HCT116 (cell line): ENCODE data around the gene MOB3A. TPM values are rescaled to one million over a fixed set of nuclear protein-coding genes. Genes with fewer than 3 reads are reported as not detected.

Source experiments
- ATAC-seq: fragments of 200-7000 bp; cut with Tn5 transposase; 2 replicates; pipeline ENCODE4 v1.9.1; 2020; ENCODE audit warnings: mild to moderate bottlenecking, moderate library complexity
- BruUV-seq: library from RNA; stranded (reverse); fragments of 400-500 nt; replicated peaks from 2 replicates; lab custom pipeline; 2021; lab: Mats Ljungman, UMichigan
- CTCF ChIA-PET: fragments of 300-600 bp; sonication (Branson Sonifier 250); formaldehyde crosslinking; loops from one replicate; lab custom pipeline; 2021; ENCODE audit warnings: antibody characterized with exemption; lab: Charles Lee
- POLR2A ChIA-PET: fragments of 300-600, 350-600 bp; sonication (Branson Sonifier 250); formaldehyde crosslinking; loops from one replicate; lab custom pipeline; 2021; ENCODE audit warnings: antibody characterized with exemption; lab: Charles Lee
- RAD21 ChIA-PET, 2 experiments: fragments of 300-600 bp; sonication (Branson Sonifier 250); formaldehyde crosslinking; loops; one replicate each; lab custom pipeline; 2023; ENCODE audit warnings: low total read pairs in 2 of 2; ENCODE audit not compliant: uncharacterized antibody in 2 of 2, unreplicated experiment in 2 of 2, low non-redundant PET in 1 of 2; lab: Charles Lee
- DNase-seq: peaks from one replicate; pipeline ENCODE4 v3.0.0-alpha.2; 2010; ENCODE audit warnings: low read depth, low spot score
- H2AFZ ChIP-seq: fragments of 200-600 bp; shearing (Covaris generic), sonication (generic); 2 replicates; pipeline ENCODE4 v1.6.1; 2017; ENCODE audit warnings: low read depth, mixed run types, mixed read lengths, antibody characterized with exemption, low read length; ENCODE audit not compliant: poor library complexity, severe bottlenecking
- H3K27ac ChIP-seq: 2 replicates; pipeline ENCODE4 v1.5.1; 2012; ENCODE audit warnings: low read depth, low read length
- H3K27me3 ChIP-seq: fragments of 200-600 bp; sonication (generic); 2 replicates; pipeline ENCODE4 v1.6.1; 2016; ENCODE audit warnings: mixed run types, low read length, mixed read lengths; ENCODE audit not compliant: insufficient read depth
- H3K36me3 ChIP-seq, 2 experiments: fragments of 200-500 bp in 1 of 2; fragments of 200-600 bp in 1 of 2; sonication (Bioruptor generic) in 1 of 2; sonication (generic) in 1 of 2; 2 replicates each; pipeline versions ENCODE4 v1.5.1 to v1.6.1; 2014 to 2016; ENCODE audit warnings: low read length in 2 of 2, inconsistent platforms in 1 of 2, mixed read lengths in 1 of 2, mixed run types in 1 of 2; ENCODE audit not compliant: insufficient read depth in 2 of 2, control insufficient read depth in 1 of 2
- H3K4me1 ChIP-seq, 2 experiments: fragments of 200-600 bp in 1 of 2; sonication (generic) in 1 of 2; 2 replicates each; pipeline versions ENCODE4 v1.5.1 to v1.6.1; 2012 to 2017; ENCODE audit warnings: low read length in 2 of 2, inconsistent platforms in 1 of 2, mild to moderate bottlenecking in 1 of 2, mixed read lengths in 1 of 2, mixed run types in 1 of 2, moderate library complexity in 1 of 2; ENCODE audit not compliant: insufficient read depth in 2 of 2, control insufficient read depth in 1 of 2
- H3K4me2 ChIP-seq: fragments of 200-600 bp; sonication (generic); 2 replicates; pipeline ENCODE4 v1.6.1; 2017; ENCODE audit warnings: mixed run types, low read length, mixed read lengths
- H3K4me3 ChIP-seq, 2 experiments: fragments of 200-600 bp in 1 of 2; sonication (generic) in 1 of 2; replicated peaks in 1 of 2; 2 replicates each; pipeline ENCODE4 v1.5.1; 2011 to 2016; ENCODE audit warnings: low read length in 2 of 2, control low read depth in 1 of 2, low read depth in 1 of 2, mild to moderate bottlenecking in 1 of 2, mixed read lengths in 1 of 2, mixed run types in 1 of 2
- H3K79me2 ChIP-seq: fragments of 200-600 bp; sonication (generic); 2 replicates; pipeline ENCODE4 v1.6.1; 2017; ENCODE audit warnings: mild to moderate bottlenecking, mixed run types, low read length, moderate library complexity, mixed read lengths; ENCODE audit not compliant: insufficient read depth
- H3K9ac ChIP-seq: fragments of 200-600 bp; sonication (generic); 2 replicates; pipeline ENCODE4 v1.6.1; 2016; ENCODE audit warnings: low read length, mixed read lengths
- H3K9me2 ChIP-seq: fragments of 200-600 bp; sonication (generic), shearing (Covaris generic); 2 replicates; pipeline ENCODE4 v1.6.1; 2017; ENCODE audit warnings: mixed run types, mild to moderate bottlenecking, moderate library complexity; ENCODE audit not compliant: insufficient read depth
- H3K9me3 ChIP-seq, 2 experiments: fragments of 200-500 bp in 1 of 2; fragments of 200-600 bp in 1 of 2; sonication (Bioruptor generic) in 1 of 2; sonication (generic) in 1 of 2; 2 replicates each; pipeline ENCODE4 v1.6.1; 2014 to 2017; ENCODE audit warnings: low read length in 2 of 2, mixed read lengths in 2 of 2, inconsistent platforms in 1 of 2, low read depth in 1 of 2, mild to moderate bottlenecking in 1 of 2, mixed run types in 1 of 2, moderate library complexity in 1 of 2; ENCODE audit not compliant: control insufficient read depth in 1 of 2, insufficient read depth in 1 of 2
- H4K20me1 ChIP-seq: fragments of 200-600 bp; sonication (generic), shearing (Covaris generic); 2 replicates; pipeline ENCODE4 v1.6.1; 2017; ENCODE audit warnings: mixed run types, mild to moderate bottlenecking, moderate library complexity; ENCODE audit not compliant: insufficient read depth
- ATF3 ChIP-seq: IDR thresholded peaks from 2 replicates; pipeline ENCODE4 v1.6.1; 2012
- CEBPB ChIP-seq: IDR thresholded peaks from 2 replicates; pipeline ENCODE4 v1.6.1; 2012; ENCODE audit warnings: low read depth
- CTCF ChIP-seq, 3 experiments: fragments of 200-600 bp in 1 of 3; sonication (generic) in 1 of 3; IDR thresholded peaks in 2 of 3; conservative IDR thresholded peaks in 1 of 3; 2 replicates each; pipeline ENCODE4 v1.5.1; 2012 to 2017; ENCODE audit warnings: low read depth in 2 of 3, low read length in 2 of 3, antibody characterized with exemption in 1 of 3, borderline replicate concordance in 1 of 3, control low read depth in 1 of 3, mild to moderate bottlenecking in 1 of 3, mixed read lengths in 1 of 3, mixed run types in 1 of 3, moderate library complexity in 1 of 3; ENCODE audit not compliant: insufficient read depth in 1 of 3
- EGR1 ChIP-seq: IDR thresholded peaks from 2 replicates; pipeline ENCODE4 v1.6.1; 2012; ENCODE audit warnings: low read depth
- ELF1 ChIP-seq: IDR thresholded peaks from 2 replicates; pipeline ENCODE4 v1.6.1; 2012; ENCODE audit warnings: low read depth, borderline replicate concordance
- EZH2 ChIP-seq: fragments of 200-600 bp; sonication (generic); IDR thresholded peaks from 2 replicates; pipeline ENCODE4 v1.6.1; 2017; ENCODE audit warnings: antibody characterized with exemption, mixed run types
- EZH2phosphoT487 ChIP-seq: fragments of 200-600 bp; IDR thresholded peaks from 2 replicates; pipeline ENCODE4 v1.6.1; 2018; ENCODE audit warnings: antibody characterized with exemption, borderline replicate concordance
- FOSL1 ChIP-seq: IDR thresholded peaks from 2 replicates; pipeline ENCODE4 v1.6.1; 2012; ENCODE audit warnings: low read depth
- JUND ChIP-seq: IDR thresholded peaks from 2 replicates; pipeline ENCODE4 v1.6.1; 2012
- POLR2A ChIP-seq: IDR thresholded peaks from 2 replicates; pipeline ENCODE4 v1.7.0; 2011; ENCODE audit warnings: borderline replicate concordance; ENCODE audit not compliant: insufficient read depth, insufficient read length; ENCODE audit errors: extremely low read depth
- POLR2AphosphoS5 ChIP-seq: IDR thresholded peaks from 2 replicates; pipeline ENCODE4 v1.6.1; 2011; ENCODE audit warnings: mild to moderate bottlenecking, low read depth, low read length, moderate library complexity
- REST ChIP-seq: IDR thresholded peaks from 2 replicates; pipeline ENCODE4 v1.6.1; 2012; ENCODE audit warnings: low read depth
- SP1 ChIP-seq: IDR thresholded peaks from 2 replicates; pipeline ENCODE4 v1.6.1; 2012; ENCODE audit warnings: low read depth
- SRF ChIP-seq: IDR thresholded peaks from 2 replicates; pipeline ENCODE4 v1.6.1; 2012; ENCODE audit warnings: low read depth
- TCF7L2 ChIP-seq: IDR thresholded peaks from 2 replicates; pipeline ENCODE4 v1.7.0; 2011; ENCODE audit warnings: borderline replicate concordance, inconsistent platforms; ENCODE audit not compliant: insufficient read depth, insufficient read length; ENCODE audit errors: extremely low read depth
- YY1 ChIP-seq: IDR thresholded peaks from 2 replicates; pipeline ENCODE4 v1.6.1; 2011; ENCODE audit warnings: low read length, low read depth, moderate library complexity, mild to moderate bottlenecking; ENCODE audit not compliant: insufficient replicate concordance; ENCODE audit errors: extremely low read depth
- ZBTB33 ChIP-seq: IDR thresholded peaks from 2 replicates; pipeline ENCODE4 v1.6.1; 2011; ENCODE audit warnings: mild to moderate bottlenecking, low read length, moderate library complexity; ENCODE audit not compliant: insufficient replicate concordance; ENCODE audit errors: extremely low read depth
- ZFX ChIP-seq: fragments of 450-650 bp; IDR thresholded peaks from 2 replicates; pipeline ENCODE4 v1.6.1; 2017
- ZNF274 ChIP-seq: fragments of 200-500 bp; sonication (Bioruptor generic); IDR thresholded peaks from 2 replicates; pipeline ENCODE4 v1.6.1; 2014; ENCODE audit warnings: mild to moderate bottlenecking, low read depth, low read length, inconsistent platforms
- intact Hi-C: fragments of 100-400 bp; cut with micrococcal nuclease; formaldehyde crosslinking; loops from 2 replicates; pipeline ENCODE4 v1.10.0; 2022
- total RNA-seq: library from RNA; stranded (reverse); gene quantifications from one replicate; pipeline ENCODE4 v1.2.1, GENCODE V29; 2021; ENCODE audit not compliant: unreplicated experiment

The MOB3A gene
- total RNA-seq, 1 experiment from 2014 or later, result 32.1 TPM

- Histone ChIP-seq H3K9ac (no peak overlapping the region), H3K27me3 (no peaks in the 10 kb centered on the region), H3K4me1 (no peaks in the 10 kb centered on the region), H3K9me3 (no peaks in the 10 kb centered on the region), H4K20me1 (no peaks in the 10 kb centered on the region), H3K36me3 (peaks cover 16 to 59% of the 10 kb centered on the region in 2 experiments), H3K9me2 (no peaks in the 10 kb centered on the region), H3K4me2 (no peak overlapping the region), H3K27ac (no peak overlapping the region), H2AFZ (no peak overlapping the region), H3K4me3 (no peak overlapping the region), H3K79me2 (peaks cover 43% of the 10 kb centered on the region)
- POLR2A ChIA-PET, result no interaction called here
- no peak for DNase-seq
- intact Hi-C loops, result no loop called here
- TF ChIP-seq EZH2phosphoT487 (no peak), CTCF (IDR thresholded peaks at IDR 0.05 in 2 of 3, conservative IDR thresholded peaks at IDR 0.05 in 1 of 3; ENCODE audit: borderline replicate concordance in 1 of 3, insufficient read depth in 1 of 3, low read depth in 2 of 3, low read length in 2 of 3) (no peak), FOSL1 (no peak), POLR2AphosphoS5 (no peak), POLR2A (no peak), REST (no peak), TCF7L2 (no peak), ATF3 (no peak), SRF (no peak), ELF1 (no peak), JUND (no peak), EZH2 (no peak), CEBPB (no peak), YY1 (no peak), ZFX (no peak), ZNF274 (no peak), SP1 (no peak), ZBTB33 (no peak), EGR1 (no peak)
- no peak for ATAC-seq
- RAD21 ChIA-PET, result no interaction called here
- CTCF ChIA-PET, result no interaction called here
- BruUV-seq, result no TSS peak
Measured at GRCh38 chr19:2129022-2129421, 32.9 kb upstream of the MOB3A start.
